GM20000 (cell line): ENCODE data around the gene ELP4.

Experiments used
- DNase-seq: peaks from one replicate; pipeline ENCODE4 v3.0.0; 2012; ENCODE audit warnings: low spot score
- TF ChIP-seq, protein P1 (sequence below): IDR thresholded peaks from 2 replicates; pipeline ENCODE4 v1.5.1; 2012; ENCODE audit warnings: mild to moderate bottlenecking, control low read depth; ENCODE audit errors: extremely low read depth, missing control alignments

Gene ELP4

DNA sequence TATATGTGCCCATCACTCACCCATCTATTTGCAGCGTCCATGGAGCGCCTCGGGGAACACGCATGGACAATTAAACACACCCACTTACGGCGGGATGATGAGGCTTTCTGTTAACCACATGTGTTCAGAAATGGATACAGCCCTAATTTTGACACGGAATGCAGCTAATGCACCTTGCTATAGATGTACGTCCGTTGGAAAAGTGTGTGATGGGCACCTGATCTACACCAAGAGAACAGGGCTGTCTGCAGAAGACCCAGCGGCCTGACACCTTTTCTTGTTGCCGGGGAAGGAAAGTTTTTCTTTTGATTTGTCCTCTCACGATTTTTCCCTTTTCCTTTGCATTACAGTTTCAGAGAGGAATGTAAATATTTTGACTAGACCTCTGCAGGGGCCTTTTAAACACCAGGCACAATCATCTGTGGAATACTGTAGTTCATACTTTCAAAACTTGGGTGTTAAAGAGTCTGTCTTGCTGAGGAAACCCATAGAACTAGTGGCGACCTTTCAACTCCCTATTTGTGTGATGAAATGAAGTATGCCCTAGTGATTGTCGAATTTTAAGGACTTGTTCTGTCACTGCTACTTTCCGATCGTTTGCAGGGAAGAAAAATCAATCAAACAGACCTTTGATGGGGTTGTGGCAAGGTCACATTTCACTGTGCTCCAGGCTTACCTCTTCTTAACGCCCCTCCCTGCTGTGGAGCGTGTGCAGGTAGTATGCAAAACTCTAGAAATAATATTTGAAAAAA lies 318.1 kb downstream of the ELP4 start:
- peak; percentile 41 for DNase-seq
- TF ChIP-seq, protein P1, sequence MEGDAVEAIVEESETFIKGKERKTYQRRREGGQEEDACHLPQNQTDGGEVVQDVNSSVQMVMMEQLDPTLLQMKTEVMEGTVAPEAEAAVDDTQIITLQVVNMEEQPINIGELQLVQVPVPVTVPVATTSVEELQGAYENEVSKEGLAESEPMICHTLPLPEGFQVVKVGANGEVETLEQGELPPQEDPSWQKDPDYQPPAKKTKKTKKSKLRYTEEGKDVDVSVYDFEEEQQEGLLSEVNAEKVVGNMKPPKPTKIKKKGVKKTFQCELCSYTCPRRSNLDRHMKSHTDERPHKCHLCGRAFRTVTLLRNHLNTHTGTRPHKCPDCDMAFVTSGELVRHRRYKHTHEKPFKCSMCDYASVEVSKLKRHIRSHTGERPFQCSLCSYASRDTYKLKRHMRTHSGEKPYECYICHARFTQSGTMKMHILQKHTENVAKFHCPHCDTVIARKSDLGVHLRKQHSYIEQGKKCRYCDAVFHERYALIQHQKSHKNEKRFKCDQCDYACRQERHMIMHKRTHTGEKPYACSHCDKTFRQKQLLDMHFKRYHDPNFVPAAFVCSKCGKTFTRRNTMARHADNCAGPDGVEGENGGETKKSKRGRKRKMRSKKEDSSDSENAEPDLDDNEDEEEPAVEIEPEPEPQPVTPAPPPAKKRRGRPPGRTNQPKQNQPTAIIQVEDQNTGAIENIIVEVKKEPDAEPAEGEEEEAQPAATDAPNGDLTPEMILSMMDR: no peak

GRCh38 chr11:31828217-31828616 lies 318.6 kb downstream of the ELP4 start:
- TF ChIP-seq, protein P1: no peak
- no peak for DNase-seq

- DNase-seq: no peak
- TF ChIP-seq, protein P1: no peak
These were observed 320.8 kb downstream of the ELP4 start for GRCh38 chr11:31830406-31830805.

GRCh38 chr11:31834237-31834636 lies 324.7 kb downstream of the ELP4 start:
- TF ChIP-seq, protein P1: no peak
- no peak for DNase-seq
